Activated CD4-positive, alpha-beta T cell treated with anti-CD3 and anti-CD28 coated beads, Interleukin-2, amount 10 ng/mL, durations not matched to agents 7 days and 5 days (primary cell): ENCODE measurements around the gene SSTR3. TPM values are rescaled to one million over a fixed set of nuclear protein-coding genes. Genes with fewer than 3 reads are reported as not detected.

ENCODE experiments used
- CTCF ChIA-PET: fragments of 350-600 bp; sonication (Branson Sonifier 250); formaldehyde crosslinking; loops from one replicate; lab custom pipeline; 2021; ENCODE audit warnings: antibody characterized with exemption; lab: Charles Lee
- POLR2A ChIA-PET: fragments of 350-600 bp; sonication (Branson Sonifier 250); formaldehyde crosslinking; loops from one replicate; lab custom pipeline; 2021; ENCODE audit warnings: antibody characterized with exemption; lab: Charles Lee
- DNase-seq: peaks from one replicate; pipeline ENCODE4 v3.0.0-alpha.2; 2020
- H3K27ac Mint-ChIP-seq: one replicate; pipeline ENCODE4 v1.8.0; 2021; ENCODE audit warnings: mild to moderate bottlenecking, moderate library complexity, mixed read lengths
- H3K27me3 Mint-ChIP-seq: one replicate; pipeline ENCODE4 v1.8.0; 2021; ENCODE audit warnings: mixed read lengths
- H3K36me3 Mint-ChIP-seq: one replicate; pipeline ENCODE4 v1.8.0; 2021; ENCODE audit warnings: low read depth, mixed read lengths
- H3K4me1 Mint-ChIP-seq: one replicate; pipeline ENCODE4 v1.8.0; 2021; ENCODE audit warnings: mixed read lengths
- H3K4me3 Mint-ChIP-seq: one replicate; pipeline ENCODE4 v1.8.0; 2021; ENCODE audit warnings: mild to moderate bottlenecking, moderate library complexity, mixed read lengths
- H3K9me3 Mint-ChIP-seq: one replicate; pipeline ENCODE4 v1.8.0; 2021; ENCODE audit warnings: mixed read lengths
- total RNA-seq, 2 experiments: library from RNA; stranded (reverse); gene quantifications; one replicate each; pipeline ENCODE4 v1.2.3, GENCODE V29; 2021

The SSTR3 gene
- total RNA-seq, 2 experiments from 2014 or later = 10.1 to 10.2 TPM

DNA sequence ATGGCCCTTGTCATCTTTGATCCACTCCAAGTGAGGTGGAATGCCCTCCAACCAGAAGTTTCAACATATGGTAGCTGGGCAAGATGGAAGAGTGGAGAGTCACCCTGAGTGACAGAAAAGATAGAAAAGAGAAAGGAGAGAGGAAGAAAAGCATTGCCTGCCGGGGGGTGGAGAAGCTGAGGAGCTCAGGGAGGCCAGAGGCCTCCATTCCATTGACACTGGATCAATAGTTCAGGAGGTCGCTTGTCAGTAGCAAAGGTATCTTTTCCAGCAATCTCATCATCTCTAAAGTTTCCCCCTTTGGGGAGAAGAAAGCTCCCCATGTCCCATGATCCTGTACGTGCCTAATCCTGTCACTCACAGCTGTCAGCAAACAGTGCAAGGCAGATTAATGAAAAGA, 17.5 kb downstream of the SSTR3 start:
- no peak overlapping the region for H3K4me3 Mint-ChIP-seq
- ChIA-PET CTCF (interaction anchor here (1.4 to 2.4 kb wide), 3 partner anchors 26 to 151 kb away, joined by 3 to 6 read pairs (median 4); no protein-coding TSS in a partner anchor), POLR2A (no interaction called here)
- DNase-seq = no peak
- peak overlapping the region; percentile 74 for H3K27ac Mint-ChIP-seq
- H3K36me3 Mint-ChIP-seq = peaks cover 13% of the 10 kb centered on the region
- H3K9me3 Mint-ChIP-seq = peaks cover 2% of the 10 kb centered on the region
- no peaks in the 10 kb centered on the region for H3K27me3 Mint-ChIP-seq
- peaks cover 50% of the 10 kb centered on the region for H3K4me1 Mint-ChIP-seq

- CTCF ChIA-PET = interaction anchor here (0.8 to 2.4 kb wide), 6 partner anchors 25 to 338 kb away, joined by 3 to 6 read pairs (median 4); no protein-coding TSS in a partner anchor
- no peaks in the 10 kb centered on the region for H3K27me3 Mint-ChIP-seq
- peak overlapping the region; percentile 4 for H3K4me3 Mint-ChIP-seq
- H3K27ac Mint-ChIP-seq = peak overlapping the region; percentile 78
- H3K36me3 Mint-ChIP-seq = peaks cover 17% of the 10 kb centered on the region
- peaks cover 2% of the 10 kb centered on the region for H3K9me3 Mint-ChIP-seq
- DNase-seq = peak; percentile 43
- POLR2A ChIA-PET = interaction anchor here (0.7 to 1.3 kb wide), 2 partner anchors 30 to 36 kb away, joined by 3 read pairs; no protein-coding TSS in a partner anchor
- peaks cover 55% of the 10 kb centered on the region for H3K4me1 Mint-ChIP-seq
These were observed 18.6 kb downstream of the SSTR3 start for GRCh38 chr22:37193629-37194191.

DNA sequence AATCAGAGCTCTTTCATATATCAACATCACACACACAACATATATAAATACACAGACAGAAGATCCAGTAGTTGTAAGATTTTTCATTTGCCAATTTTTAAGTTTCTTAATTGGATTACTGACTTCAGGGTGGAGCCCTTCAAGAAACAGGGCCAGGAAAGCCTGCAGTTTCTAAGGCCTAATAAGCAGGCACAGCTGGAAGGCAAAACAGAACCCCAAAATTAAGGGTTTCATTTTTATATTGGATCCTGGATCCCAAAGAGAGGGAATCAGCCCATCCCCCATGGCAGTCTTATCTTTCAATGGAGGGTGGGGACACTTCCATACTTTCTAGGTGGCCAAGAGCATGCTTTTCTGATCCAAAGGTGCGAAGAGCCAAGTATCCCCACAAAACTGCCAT, 19.5 kb downstream of the SSTR3 start:
- no peak for DNase-seq
- POLR2A ChIA-PET = interaction anchor here (0.7 to 1.3 kb wide), 3 partner anchors 26 to 35 kb away, joined by 3 read pairs; no protein-coding TSS in a partner anchor
- H3K36me3 Mint-ChIP-seq = peaks cover 17% of the 10 kb centered on the region
- no peak overlapping the region for H3K4me3 Mint-ChIP-seq
- no peak overlapping the region for H3K27ac Mint-ChIP-seq
- CTCF ChIA-PET = interaction anchor here (0.7 to 2.4 kb wide), 6 partner anchors 30 to 335 kb away, joined by 3 to 6 read pairs (median 3); no protein-coding TSS in a partner anchor
- no peaks in the 10 kb centered on the region for H3K27me3 Mint-ChIP-seq
- peaks cover 2% of the 10 kb centered on the region for H3K9me3 Mint-ChIP-seq
- H3K4me1 Mint-ChIP-seq = peaks cover 57% of the 10 kb centered on the region

GRCh38 chr22:37192204-37192603, 20.1 kb downstream of the SSTR3 start:
- CTCF ChIA-PET = interaction anchor here (0.8 to 2.0 kb wide), 5 partner anchors 29 to 335 kb away, joined by 3 to 4 read pairs (median 3); partner anchors contain the start of gene IL2RB
- Mint-ChIP-seq H3K4me1 (peaks cover 57% of the 10 kb centered on the region), H3K27me3 (no peaks in the 10 kb centered on the region), H3K9me3 (peaks cover 2% of the 10 kb centered on the region), H3K4me3 (no peak overlapping the region), H3K27ac (no peak overlapping the region), H3K36me3 (peaks cover 17% of the 10 kb centered on the region)
- DNase-seq = no peak
- POLR2A ChIA-PET = interaction anchor here (0.7 kb wide), 1 partner anchor 25 kb away, joined by 3 read pairs; no protein-coding TSS in a partner anchor

DNA sequence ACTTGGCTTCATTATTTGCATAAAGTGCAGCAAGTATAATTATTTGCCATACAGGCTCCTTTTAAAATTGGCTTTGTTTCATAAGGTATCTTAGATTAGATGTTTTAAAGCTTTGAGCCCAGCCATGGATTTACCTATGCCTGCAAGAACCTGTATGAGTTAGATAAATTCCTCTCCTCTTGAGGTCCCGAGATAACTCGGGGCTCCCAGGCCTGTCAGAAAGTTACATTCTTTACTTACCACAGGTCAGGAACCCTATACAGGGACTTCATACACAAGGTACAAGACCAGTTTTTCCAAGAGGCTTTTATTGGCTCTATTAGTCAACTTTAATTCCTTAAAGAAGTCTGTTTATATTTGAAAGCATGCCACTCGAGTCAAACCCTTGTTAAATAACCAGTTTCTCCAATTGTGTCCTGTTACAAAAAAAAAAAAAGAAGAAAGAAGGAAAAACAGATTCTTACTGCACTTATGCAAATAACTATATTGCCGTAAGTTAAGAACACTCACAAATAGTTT, 22.0 kb downstream of the SSTR3 start:
- POLR2A ChIA-PET = interaction anchor here (0.6 kb wide), 1 partner anchor 33 kb away, joined by 4 read pairs; no protein-coding TSS in a partner anchor
- H3K4me3 Mint-ChIP-seq = no peak overlapping the region
- DNase-seq = no peak
- CTCF ChIA-PET = no interaction called here
- H3K4me1 Mint-ChIP-seq = peaks cover 65% of the 10 kb centered on the region
- H3K27ac Mint-ChIP-seq = no peak overlapping the region
- no peaks in the 10 kb centered on the region for H3K27me3 Mint-ChIP-seq
- peaks cover 17% of the 10 kb centered on the region for H3K36me3 Mint-ChIP-seq
- H3K9me3 Mint-ChIP-seq = peaks cover 2% of the 10 kb centered on the region

DNA sequence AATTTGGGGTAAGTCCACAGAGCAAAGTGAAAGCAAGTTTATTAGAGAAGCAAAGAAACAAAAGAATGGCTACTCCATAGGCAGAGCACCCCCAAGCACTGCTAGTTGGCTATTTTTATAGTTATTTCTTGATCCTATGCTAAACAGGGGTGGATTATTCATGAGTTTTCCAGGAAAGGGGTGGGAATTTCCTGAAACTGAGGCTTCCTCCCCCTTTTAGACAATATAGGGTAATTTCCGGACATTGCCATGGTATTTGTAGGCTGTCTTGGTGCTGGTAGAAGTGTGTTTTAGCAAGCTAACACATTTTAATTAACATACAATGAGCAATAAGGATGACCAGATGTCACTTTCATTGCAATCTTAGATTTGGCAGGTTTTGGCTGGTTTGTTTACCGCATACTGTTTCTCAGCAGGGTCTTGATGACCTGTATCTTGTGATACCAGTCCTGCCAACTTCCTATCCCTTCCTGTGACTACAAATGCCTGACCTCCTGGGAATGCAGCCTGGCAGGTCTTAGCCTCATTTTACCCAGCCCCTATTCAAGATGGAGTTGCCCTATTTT, 23.3 kb downstream of the SSTR3 start:
- no peak for DNase-seq
- H3K4me3 Mint-ChIP-seq = no peak overlapping the region

DNA sequence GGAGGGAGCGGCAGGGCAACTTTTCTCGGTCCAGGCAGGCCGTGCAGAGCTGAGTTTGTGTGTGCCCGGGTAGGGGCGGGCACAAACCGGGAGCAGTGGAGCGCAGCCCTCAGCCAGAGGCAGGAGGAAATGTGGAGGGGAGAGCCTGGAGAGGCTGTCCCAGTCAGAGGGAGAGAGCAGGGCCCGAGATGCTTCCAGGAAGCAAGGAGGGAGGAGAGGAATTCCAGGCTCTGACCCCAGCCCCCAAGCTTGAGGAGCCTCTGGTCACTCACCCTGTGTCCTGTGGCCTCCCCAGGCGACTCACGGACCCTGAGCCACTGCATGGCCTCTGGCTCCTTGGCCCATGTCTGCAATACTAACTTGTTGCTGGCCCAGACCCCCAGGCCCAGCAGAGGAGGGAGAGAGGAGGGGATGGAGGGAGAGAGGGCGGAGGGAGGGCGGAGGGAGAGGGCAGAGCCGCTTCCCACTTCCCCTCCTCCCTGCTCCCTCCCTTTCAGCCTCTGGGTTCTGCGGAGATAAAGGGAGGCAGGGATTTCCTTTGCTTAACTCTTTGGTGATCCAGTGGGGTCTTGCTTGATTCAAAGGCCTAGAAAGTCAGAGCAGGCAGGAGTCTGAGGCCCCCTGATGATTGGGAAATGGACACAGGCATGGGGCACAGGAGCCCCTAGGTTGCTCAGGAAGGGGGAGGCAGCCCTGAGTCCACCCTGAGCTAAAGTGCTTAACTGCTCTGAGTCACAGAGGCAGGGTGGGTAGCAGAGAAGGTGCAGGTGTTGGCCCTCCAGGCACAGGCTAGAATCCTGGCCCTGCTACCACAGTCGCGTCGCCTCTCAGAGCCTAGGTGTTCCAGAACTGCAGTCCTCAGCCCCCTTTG, 24.2 kb downstream of the SSTR3 start, which contains the start of gene C1QTNF6:
Gene C1QTNF6, minus strand, starts transcription at position 357 of the 871 bp plus-strand sequence. Its CDS starts 34 bp downstream, at position 323.
- Mint-ChIP-seq H3K36me3 (peaks cover 16% of the 10 kb centered on the region), H3K9me3 (peaks cover 2% of the 10 kb centered on the region), H3K27me3 (no peaks in the 10 kb centered on the region), H3K4me3 (peak within 1 kb of the TSS; percentile 34), H3K4me1 (peaks cover 62% of the 10 kb centered on the region), H3K27ac (peak within 1 kb of the TSS; percentile 31)
- POLR2A ChIA-PET = interaction anchor here (0.6 kb wide), 1 partner anchor 82 kb away, joined by 6 read pairs; no protein-coding TSS in a partner anchor
- CTCF ChIA-PET = interaction anchor here (1.2 to 1.7 kb wide), 2 partner anchors 16 to 22 kb away, joined by 3 to 5 read pairs; no protein-coding TSS in a partner anchor
- no peak for DNase-seq

More for the DNA sequence above, 23.3 kb downstream of the SSTR3 start:
- Mint-ChIP-seq H3K36me3 (peaks cover 17% of the 10 kb centered on the region), H3K27me3 (no peaks in the 10 kb centered on the region), H3K27ac (no peak overlapping the region), H3K4me1 (peaks cover 64% of the 10 kb centered on the region), H3K9me3 (peaks cover 2% of the 10 kb centered on the region)
- ChIA-PET POLR2A (no interaction called here), CTCF (interaction anchor here (0.7 to 1.7 kb wide), 2 partner anchors 10 to 23 kb away, joined by 3 to 5 read pairs; no protein-coding TSS in a partner anchor)

- no peaks in the 10 kb centered on the region for H3K27me3 Mint-ChIP-seq
- H3K27ac Mint-ChIP-seq = peak overlapping the region; percentile 13
- POLR2A ChIA-PET = interaction anchor here (0.6 kb wide), 1 partner anchor 82 kb away, joined by 6 read pairs; no protein-coding TSS in a partner anchor
- CTCF ChIA-PET = interaction anchor here (1.1 to 1.2 kb wide), 3 partner anchors 10 to 17 kb away, joined by 3 to 5 read pairs (median 5); no protein-coding TSS in a partner anchor
- DNase-seq = no peak
- peaks cover 10% of the 10 kb centered on the region for H3K36me3 Mint-ChIP-seq
- peaks cover 56% of the 10 kb centered on the region for H3K4me1 Mint-ChIP-seq
- H3K4me3 Mint-ChIP-seq = peak overlapping the region; percentile 34
- peaks cover 2% of the 10 kb centered on the region for H3K9me3 Mint-ChIP-seq
These were observed 24.8 kb downstream of the SSTR3 start for GRCh38 chr22:37187552-37187890.

- Mint-ChIP-seq H3K4me1 (peaks cover 55% of the 10 kb centered on the region), H3K4me3 (peak overlapping the region; percentile 34), H3K27me3 (no peaks in the 10 kb centered on the region), H3K36me3 (peaks cover 9% of the 10 kb centered on the region), H3K9me3 (peaks cover 2% of the 10 kb centered on the region), H3K27ac (peak overlapping the region; percentile 87)
- DNase-seq = no peak
- ChIA-PET POLR2A (interaction anchor here (0.6 kb wide), 1 partner anchor 81 kb away, joined by 6 read pairs; no protein-coding TSS in a partner anchor), CTCF (interaction anchor here (1.1 to 1.2 kb wide), 3 partner anchors 9 to 17 kb away, joined by 3 to 5 read pairs (median 5); no protein-coding TSS in a partner anchor)
These were observed 25.2 kb downstream of the SSTR3 start for GRCh38 chr22:37186997-37187522.

- CTCF ChIA-PET = interaction anchor here (1.1 to 1.2 kb wide), 2 partner anchors 8 to 16 kb away, joined by 5 read pairs; no protein-coding TSS in a partner anchor
- no peaks in the 10 kb centered on the region for H3K9me3 Mint-ChIP-seq
- H3K27ac Mint-ChIP-seq = peak overlapping the region; percentile 87
- no peaks in the 10 kb centered on the region for H3K27me3 Mint-ChIP-seq
- H3K4me3 Mint-ChIP-seq = peak overlapping the region; percentile 51
- H3K4me1 Mint-ChIP-seq = peaks cover 57% of the 10 kb centered on the region
- H3K36me3 Mint-ChIP-seq = peaks cover 9% of the 10 kb centered on the region
- DNase-seq = peak; percentile 52
- POLR2A ChIA-PET = no interaction called here
These were observed 25.9 kb downstream of the SSTR3 start for GRCh38 chr22:37186228-37186996.
